H1 (cell line): ENCODE data around the gene HDHD5. TPM values are rescaled to one million over a fixed set of nuclear protein-coding genes. Genes with fewer than 3 reads are reported as not detected.
A peak's percentile ranks its signal among the peaks of the same experiment; 100 is the strongest.

ENCODE experiments used
- CEBPB ChIP-seq: IDR thresholded peaks from 2 replicates; pipeline ENCODE4 v1.6.1; 2012; ENCODE audit warnings: low read depth, low read length
- CHD7 ChIP-seq: fragments of 300-600 bp; sonication (generic); IDR thresholded peaks from 2 replicates; pipeline ENCODE4 v1.7.1; 2012; ENCODE audit warnings: low read length, moderate library complexity, mild to moderate bottlenecking, inconsistent platforms; ENCODE audit not compliant: insufficient replicate concordance
- CTCF ChIP-seq, 3 experiments: IDR thresholded peaks; 1 replicate in 2 of 3; 2 replicates in 1 of 3; pipeline versions ENCODE4 v1.5.1 to v1.6.1; 2011; ENCODE audit warnings: low read length in 3 of 3, mild to moderate bottlenecking in 3 of 3, inconsistent platforms in 2 of 3, low read depth in 1 of 3, moderate library complexity in 1 of 3; ENCODE audit not compliant: insufficient read depth in 1 of 3; ENCODE audit errors: control extremely low read depth in 1 of 3
- PHF8 ChIP-seq: fragments of 200-600 bp; sonication (generic); conservative IDR thresholded peaks from 2 replicates; pipeline ENCODE4 v1.7.1; 2012; ENCODE audit warnings: low read depth, mild to moderate bottlenecking, inconsistent platforms, low read length, moderate library complexity
- RAD21 ChIP-seq, 2 experiments: IDR thresholded peaks in 1 of 2; conservative IDR thresholded peaks in 1 of 2; 2 replicates each; pipeline ENCODE4 v1.6.1; 2011; ENCODE audit warnings: low read depth in 2 of 2, low read length in 2 of 2, improper control_type of control experiment in 1 of 2, inconsistent platforms in 1 of 2, mild to moderate bottlenecking in 1 of 2, moderate library complexity in 1 of 2
- RFX5 ChIP-seq: IDR thresholded peaks from 2 replicates; pipeline ENCODE4 v1.6.1; 2011; ENCODE audit warnings: low read depth, low read length, improper control_type of control experiment, borderline replicate concordance
- SP2 ChIP-seq: IDR thresholded peaks from 2 replicates; pipeline ENCODE4 v1.6.1; 2012; ENCODE audit warnings: mild to moderate bottlenecking, low read length, inconsistent platforms
- TCF12 ChIP-seq: IDR thresholded peaks from 2 replicates; pipeline ENCODE4 v1.6.1; 2011; ENCODE audit warnings: low read depth, mild to moderate bottlenecking, low read length
- ZNF274 ChIP-seq: IDR thresholded peaks from 2 replicates; pipeline ENCODE4 v1.7.0; 2012; ENCODE audit warnings: low read length, borderline replicate concordance; ENCODE audit errors: extremely low read depth
- polyA plus RNA-seq, 7 experiments: library from polyadenylated mRNA; depleted of rRNA in 3 of 7; stranded (reverse) in 5 of 7; unstranded in 2 of 7; fragments of >200 nt in 5 of 7; fragments of 200-250 nt in 2 of 7; gene quantifications; 1 replicate in 5 of 7; 2 replicates in 1 of 7; 4 replicates in 1 of 7; pipeline versions ENCODE4 v1.2.1 to v1.2.3, GENCODE V29; 2011 to 2013; ENCODE audit warnings: missing spikeins in 2 of 7, mixed read lengths in 2 of 7
- total RNA-seq: library from RNA; stranded (reverse); fragmentation: NEBNext Ultra II Directional; extraction: Animal tissue kit (Norgen Biotek cat#: 25700); gene quantifications from 2 replicates; pipeline ENCODE4 v1.2.1, GENCODE V29; 2021

HDHD5 gene
- total and polyA plus RNA-seq, 2 of the 8 experiments (the other 6 are each of a cell fraction or from before 2014, with no cell fraction given) = 68.3 to 123 TPM

DNA sequence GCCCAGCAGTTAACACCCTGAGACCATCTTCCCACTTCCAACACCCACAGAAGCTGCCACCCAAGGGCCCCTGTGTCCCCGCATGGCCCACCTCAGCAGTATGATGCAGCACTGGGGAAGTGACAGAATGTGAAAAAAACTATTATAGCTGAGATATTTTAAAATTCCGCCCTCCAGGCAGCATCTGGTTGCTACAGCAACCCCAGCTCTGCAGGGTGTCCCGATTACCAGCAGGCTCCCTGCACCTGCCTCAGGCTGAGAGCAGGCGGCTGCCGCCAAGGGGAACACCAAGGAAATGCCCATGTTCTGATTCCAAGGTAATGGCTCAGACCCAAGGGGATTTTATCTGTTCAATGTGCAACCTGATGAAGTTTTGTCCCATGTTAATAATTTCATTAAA lies 27.4 kb downstream of the HDHD5 start (continued):
- no peak for TF ChIP-seq CHD7
- no peak for TF ChIP-seq SP2
- TF ChIP-seq PHF8 = no peak
- TF ChIP-seq RFX5 = no peak
- TF ChIP-seq CTCF (IDR thresholded peaks at IDR 0.05; ENCODE audit: control extremely low read depth in 1 of 3, insufficient read depth in 1 of 3, low read depth in 1 of 3, low read length in 3 of 3) = peak; percentile 10 to 48 (median 38); a peak in 3 of 4 replicates
- no peak for TF ChIP-seq CEBPB
- TF ChIP-seq ZNF274 = no peak
- peak; percentile 39 to 45; a peak in 2 of 4 replicates for TF ChIP-seq RAD21 (IDR thresholded peaks at IDR 0.05 in 1 of 2, conservative IDR thresholded peaks at IDR 0.05 in 1 of 2; ENCODE audit: low read depth in 2 of 2, low read length in 2 of 2)
- 0 out of 2 replicates have a peak, but pooled peaks have one; percentile 63 for TF ChIP-seq TCF12
